GM21576 (cell line): ENCODE results near the gene FADS3.

ENCODE experiments used
- ATAC-seq: cut with Tn5 transposase; IDR thresholded peaks from one replicate; pipeline ENCODE4 v1.9.1; 2021; ENCODE audit warnings: mild to moderate bottlenecking, moderate library complexity; ENCODE audit not compliant: unreplicated experiment

Gene FADS3

GRCh38 chr11:61891331-61892084, at the start of gene FADS3:
FADS3 (minus strand) TSS chr11:61891545; CDS start chr11:61891381, 164 bp downstream.
- ATAC-seq: peak; percentile 47

GRCh38 chr11:61940466-61940865, 49.1 kb upstream of the FADS3 start:
- no peak for ATAC-seq

GRCh38 chr11:61935861-61936260, 44.5 kb upstream of the FADS3 start:
- ATAC-seq: no peak

GRCh38 chr11:61930933-61931332, 39.6 kb upstream of the FADS3 start:
- no peak for ATAC-seq

GRCh38 chr11:61928606-61929005, 37.3 kb upstream of the FADS3 start:
- no peak for ATAC-seq

- no peak for ATAC-seq
Measured at GRCh38 chr11:61927501-61927900, 36.2 kb upstream of the FADS3 start.

GRCh38 chr11:61926235-61926634, 34.9 kb upstream of the FADS3 start:
- no peak for ATAC-seq

GRCh38 chr11:61925736-61926135, 34.4 kb upstream of the FADS3 start:
- no peak for ATAC-seq

- no peak for ATAC-seq
Measured at GRCh38 chr11:61924064-61924455, 32.7 kb upstream of the FADS3 start.

GRCh38 chr11:61923166-61924063, 32.1 kb upstream of the FADS3 start:
- ATAC-seq: no peak

GRCh38 chr11:61922539-61922938, 31.2 kb upstream of the FADS3 start:
- ATAC-seq: no peak

- ATAC-seq: no peak
Measured at GRCh38 chr11:61921446-61921845, 30.1 kb upstream of the FADS3 start.

GRCh38 chr11:61919705-61920631, 28.6 kb upstream of the FADS3 start:
- no peak for ATAC-seq

GRCh38 chr11:61918938-61919704, 27.8 kb upstream of the FADS3 start:
- ATAC-seq: no peak

- no peak for ATAC-seq
Measured at GRCh38 chr11:61918251-61918937, 27.0 kb upstream of the FADS3 start.

- no peak for ATAC-seq
Measured at GRCh38 chr11:61917334-61918109, 26.2 kb upstream of the FADS3 start, which contains the start of gene RAB3IL1. RAB3IL1 (minus strand) TSS chr11:61917566; CDS start chr11:61917367, 199 bp downstream.

- ATAC-seq: no peak
Measured at GRCh38 chr11:61916737-61917333, 25.5 kb upstream of the FADS3 start.

- ATAC-seq: no peak
Measured at GRCh38 chr11:61914471-61915171, 23.3 kb upstream of the FADS3 start.
